ENCODE results near the gene FAM163B. TPM values are rescaled to one million over a fixed set of nuclear protein-coding genes. Genes with fewer than 3 reads are reported as not detected.

Gene FAM163B
- total RNA-seq, 1 experiment from 2014 or later = 2.0 TPM

DNA sequence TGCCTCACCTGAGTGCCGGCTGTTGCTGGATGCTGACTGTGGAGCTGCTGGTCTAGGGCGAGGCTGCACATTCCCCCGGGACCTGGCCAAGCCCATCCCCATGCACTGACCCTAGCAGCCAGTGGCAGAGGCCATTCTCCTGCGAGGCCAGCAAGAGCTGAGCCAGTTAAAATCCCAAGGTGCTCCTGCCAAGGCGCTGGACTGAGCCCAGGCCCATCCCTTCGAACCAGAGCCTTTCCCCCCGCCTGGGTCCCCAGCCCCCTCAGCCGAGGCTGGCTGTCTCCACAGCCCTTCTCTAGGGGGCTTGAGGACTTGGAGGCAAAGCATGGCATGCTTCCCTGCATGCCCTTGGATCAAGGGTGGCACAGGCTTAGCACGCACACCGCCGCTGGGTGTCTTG is 73.1 kb downstream of the FAM163B start:
- Mint-ChIP-seq H3K4me1 (peaks cover 31% of the 10 kb centered on the region), H3K27me3 (ENCODE audit: low read depth) (peaks cover 25% of the 10 kb centered on the region), H3K36me3 (no peaks in the 10 kb centered on the region), H3K4me3 (no peak overlapping the region), H3K27ac (no peak overlapping the region), H3K9me3 (no peaks in the 10 kb centered on the region)
- POLR2A ChIA-PET = no interaction called here
- TF ChIP-seq MXD4 (CRISPR knock-in tag; IDR thresholded peaks at IDR 0.05; ENCODE audit: borderline replicate concordance) (no peak), ZNF138 (CRISPR knock-in tag; conservative IDR thresholded peaks at IDR 0.05) (no peak), JAZF1 (CRISPR knock-in tag; IDR thresholded peaks at IDR 0.05) (no peak), KAT7 (CRISPR knock-in tag; IDR thresholded peaks at IDR 0.05; ENCODE audit: borderline replicate concordance) (no peak), ZNF219 (CRISPR knock-in tag; IDR thresholded peaks at IDR 0.05; ENCODE audit: borderline replicate concordance) (no peak), TCF7 (CRISPR knock-in tag; IDR thresholded peaks at IDR 0.05; ENCODE audit: low read depth) (no peak), ZNF121 (CRISPR knock-in tag; IDR thresholded peaks at IDR 0.05) (no peak), NR2C2 (CRISPR knock-in tag; IDR thresholded peaks at IDR 0.05) (no peak), ETV6 (CRISPR knock-in tag; IDR thresholded peaks at IDR 0.05) (no peak), NFYB (CRISPR knock-in tag; conservative IDR thresholded peaks at IDR 0.05; ENCODE audit: low read depth) (no peak), CBFB (CRISPR knock-in tag; IDR thresholded peaks at IDR 0.05; ENCODE audit: low read depth) (no peak)
- TF ChIP-seq, protein P1, sequence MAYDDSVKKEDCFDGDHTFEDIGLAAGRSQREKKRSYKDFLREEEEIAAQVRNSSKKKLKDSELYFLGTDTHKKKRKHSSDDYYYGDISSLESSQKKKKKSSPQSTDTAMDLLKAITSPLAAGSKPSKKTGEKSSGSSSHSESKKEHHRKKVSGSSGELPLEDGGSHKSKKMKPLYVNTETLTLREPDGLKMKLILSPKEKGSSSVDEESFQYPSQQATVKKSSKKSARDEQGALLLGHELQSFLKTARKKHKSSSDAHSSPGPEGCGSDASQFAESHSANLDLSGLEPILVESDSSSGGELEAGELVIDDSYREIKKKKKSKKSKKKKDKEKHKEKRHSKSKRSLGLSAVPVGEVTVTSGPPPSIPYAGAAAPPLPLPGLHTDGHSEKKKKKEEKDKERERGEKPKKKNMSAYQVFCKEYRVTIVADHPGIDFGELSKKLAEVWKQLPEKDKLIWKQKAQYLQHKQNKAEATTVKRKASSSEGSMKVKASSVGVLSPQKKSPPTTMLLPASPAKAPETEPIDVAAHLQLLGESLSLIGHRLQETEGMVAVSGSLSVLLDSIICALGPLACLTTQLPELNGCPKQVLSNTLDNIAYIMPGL (CRISPR knock-in tag; IDR thresholded peaks at IDR 0.05) = no peak
- TF ChIP-seq, protein P2, sequence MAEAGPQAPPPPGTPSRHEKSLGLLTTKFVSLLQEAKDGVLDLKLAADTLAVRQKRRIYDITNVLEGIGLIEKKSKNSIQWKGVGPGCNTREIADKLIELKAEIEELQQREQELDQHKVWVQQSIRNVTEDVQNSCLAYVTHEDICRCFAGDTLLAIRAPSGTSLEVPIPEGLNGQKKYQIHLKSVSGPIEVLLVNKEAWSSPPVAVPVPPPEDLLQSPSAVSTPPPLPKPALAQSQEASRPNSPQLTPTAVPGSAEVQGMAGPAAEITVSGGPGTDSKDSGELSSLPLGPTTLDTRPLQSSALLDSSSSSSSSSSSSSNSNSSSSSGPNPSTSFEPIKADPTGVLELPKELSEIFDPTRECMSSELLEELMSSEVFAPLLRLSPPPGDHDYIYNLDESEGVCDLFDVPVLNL (CRISPR knock-in tag; IDR thresholded peaks at IDR 0.05; ENCODE audit: borderline replicate concordance, low read depth) = no peak
- ATAC-seq (no peak), DNase-seq (ENCODE audit: low spot score) (no peak)
- CTCF ChIA-PET = no interaction called here

DNA sequence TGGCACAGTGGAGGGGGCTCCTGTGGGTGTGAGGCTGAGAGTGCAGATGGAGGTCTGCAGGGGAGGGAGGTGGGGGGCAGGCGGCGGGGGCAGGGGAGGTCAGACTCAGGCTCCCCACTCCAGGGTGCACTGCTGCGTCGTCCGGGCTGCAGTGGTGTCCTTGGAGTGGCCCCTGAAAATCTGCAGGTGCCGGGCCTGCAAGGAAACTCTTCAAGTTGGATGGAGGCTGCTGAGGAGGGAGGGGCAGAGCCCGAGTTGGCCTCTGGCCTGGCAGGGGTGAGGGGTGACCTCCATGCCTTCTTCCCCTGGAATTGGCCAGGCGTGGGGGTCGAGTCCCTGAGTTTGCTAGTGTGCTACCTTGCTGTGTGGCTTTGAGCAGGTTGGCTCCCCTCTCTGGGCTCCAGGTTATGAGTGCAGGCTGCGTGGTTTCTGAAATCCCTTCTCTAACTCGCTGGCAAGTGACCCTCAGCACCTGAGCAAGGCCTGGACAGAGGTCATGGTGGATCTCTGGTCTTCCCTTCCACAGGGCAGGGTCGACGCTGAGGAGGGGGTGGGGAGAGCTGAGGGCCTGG is 73.8 kb downstream of the FAM163B start:
- POLR2A ChIA-PET = no interaction called here
- no peak for DNase-seq (ENCODE audit: low spot score)
- CTCF ChIA-PET = interaction anchor here (1.0 to 2.6 kb wide), 3 partner anchors 48 to 207 kb away, joined by 3 to 11 read pairs (median 8); no protein-coding TSS in a partner anchor

More for the DNA sequence above, 73.8 kb downstream of the FAM163B start:
- no peak for ATAC-seq
- Mint-ChIP-seq H3K4me3 (peak overlapping the region; percentile 30; the same call in 1 of the 2 replicates), H3K4me1 (peaks cover 29% of the 10 kb centered on the region), H3K27me3 (ENCODE audit: low read depth) (peaks cover 25% of the 10 kb centered on the region), H3K9me3 (no peaks in the 10 kb centered on the region), H3K27ac (no peak overlapping the region), H3K36me3 (no peaks in the 10 kb centered on the region)
- TF ChIP-seq TEAD1 (CRISPR knock-in tag; IDR thresholded peaks at IDR 0.05) (no peak), SP1 (CRISPR knock-in tag; conservative IDR thresholded peaks at IDR 0.05) (no peak), KAT7 (CRISPR knock-in tag; IDR thresholded peaks at IDR 0.05; ENCODE audit: borderline replicate concordance) (no peak), NFE2L1 (CRISPR knock-in tag; IDR thresholded peaks at IDR 0.05) (no peak), CBFB (CRISPR knock-in tag; IDR thresholded peaks at IDR 0.05; ENCODE audit: low read depth) (no peak), ZNF219 (CRISPR knock-in tag; IDR thresholded peaks at IDR 0.05; ENCODE audit: borderline replicate concordance) (no peak), JUN (CRISPR knock-in tag; IDR thresholded peaks at IDR 0.05) (no peak), ZNF671 (CRISPR knock-in tag; IDR thresholded peaks at IDR 0.05) (no peak), JAZF1 (CRISPR knock-in tag; IDR thresholded peaks at IDR 0.05) (no peak), ZNF121 (CRISPR knock-in tag; IDR thresholded peaks at IDR 0.05) (no peak), ATF1 (CRISPR knock-in tag; IDR thresholded peaks at IDR 0.05) (no peak), MYBL2 (CRISPR knock-in tag; IDR thresholded peaks at IDR 0.05) (no peak), SMAD3 (CRISPR knock-in tag; IDR thresholded peaks at IDR 0.05; ENCODE audit: borderline replicate concordance) (no peak)
- TF ChIP-seq, protein P3, sequence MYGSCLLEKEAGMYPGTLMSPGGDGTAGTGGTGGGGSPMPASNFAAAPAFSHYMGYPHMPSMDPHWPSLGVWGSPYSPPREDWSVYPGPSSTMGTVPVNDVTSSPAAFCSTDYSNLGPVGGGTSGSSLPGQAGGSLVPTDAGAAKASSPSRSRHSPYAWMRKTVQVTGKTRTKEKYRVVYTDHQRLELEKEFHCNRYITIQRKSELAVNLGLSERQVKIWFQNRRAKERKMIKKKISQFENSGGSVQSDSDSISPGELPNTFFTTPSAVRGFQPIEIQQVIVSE (CRISPR knock-in tag; IDR thresholded peaks at IDR 0.05; ENCODE audit: borderline replicate concordance) = no peak
- TF ChIP-seq, protein P4, sequence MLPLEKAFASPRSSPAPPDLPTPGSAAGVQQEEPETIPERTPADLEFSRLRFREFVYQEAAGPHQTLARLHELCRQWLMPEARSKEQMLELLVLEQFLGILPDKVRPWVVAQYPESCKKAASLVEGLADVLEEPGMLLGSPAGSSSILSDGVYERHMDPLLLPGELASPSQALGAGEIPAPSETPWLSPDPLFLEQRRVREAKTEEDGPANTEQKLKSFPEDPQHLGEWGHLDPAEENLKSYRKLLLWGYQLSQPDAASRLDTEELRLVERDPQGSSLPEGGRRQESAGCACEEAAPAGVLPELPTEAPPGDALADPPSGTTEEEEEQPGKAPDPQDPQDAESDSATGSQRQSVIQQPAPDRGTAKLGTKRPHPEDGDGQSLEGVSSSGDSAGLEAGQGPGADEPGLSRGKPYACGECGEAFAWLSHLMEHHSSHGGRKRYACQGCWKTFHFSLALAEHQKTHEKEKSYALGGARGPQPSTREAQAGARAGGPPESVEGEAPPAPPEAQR (CRISPR knock-in tag; IDR thresholded peaks at IDR 0.05) = no peak
- TF ChIP-seq, protein P5, sequence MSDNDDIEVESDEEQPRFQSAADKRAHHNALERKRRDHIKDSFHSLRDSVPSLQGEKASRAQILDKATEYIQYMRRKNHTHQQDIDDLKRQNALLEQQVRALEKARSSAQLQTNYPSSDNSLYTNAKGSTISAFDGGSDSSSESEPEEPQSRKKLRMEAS (CRISPR knock-in tag; IDR thresholded peaks at IDR 0.05) = no peak

All from WTC11 (cell line).